Skin epidermis (tissue), 12 donors: ENCODE results near the gene RNF166.

ENCODE experiments used
- H3K27ac ChIP-seq, 21 experiments: fragments of 200-600 bp; sonication (generic) in 11 of 21; one replicate each; pipeline ENCODE4 v1.5.0; 2020; ENCODE audit warnings: mild to moderate bottlenecking in 3 of 21, inconsistent platforms in 2 of 21, moderate library complexity in 2 of 21
- H3K4me3 ChIP-seq, 7 experiments: fragments of 200-600 bp; sonication (generic) in 2 of 7; one replicate each; pipeline ENCODE4 v1.5.0; 2020; ENCODE audit warnings: inconsistent platforms in 2 of 7, mild to moderate bottlenecking in 2 of 7, moderate library complexity in 1 of 7

The RNF166 gene

GRCh38 chr16:88706229-88706964, at the start of gene RNF166, which contains the start of gene CTU2:
TSS of gene RNF166 (minus strand) at chr16:88706408. CDS start at chr16:88706325, 83 bp downstream.
TSS of gene CTU2 (plus strand) at chr16:88706503. CDS start at chr16:88706531, 28 bp downstream.
- Histone ChIP-seq H3K4me3 (peak within 1 kb of the TSS; percentile 73 to 100 (median 88)), H3K27ac (peak within 1 kb of the TSS; percentile 46 to 98 (median 90))

DNA sequence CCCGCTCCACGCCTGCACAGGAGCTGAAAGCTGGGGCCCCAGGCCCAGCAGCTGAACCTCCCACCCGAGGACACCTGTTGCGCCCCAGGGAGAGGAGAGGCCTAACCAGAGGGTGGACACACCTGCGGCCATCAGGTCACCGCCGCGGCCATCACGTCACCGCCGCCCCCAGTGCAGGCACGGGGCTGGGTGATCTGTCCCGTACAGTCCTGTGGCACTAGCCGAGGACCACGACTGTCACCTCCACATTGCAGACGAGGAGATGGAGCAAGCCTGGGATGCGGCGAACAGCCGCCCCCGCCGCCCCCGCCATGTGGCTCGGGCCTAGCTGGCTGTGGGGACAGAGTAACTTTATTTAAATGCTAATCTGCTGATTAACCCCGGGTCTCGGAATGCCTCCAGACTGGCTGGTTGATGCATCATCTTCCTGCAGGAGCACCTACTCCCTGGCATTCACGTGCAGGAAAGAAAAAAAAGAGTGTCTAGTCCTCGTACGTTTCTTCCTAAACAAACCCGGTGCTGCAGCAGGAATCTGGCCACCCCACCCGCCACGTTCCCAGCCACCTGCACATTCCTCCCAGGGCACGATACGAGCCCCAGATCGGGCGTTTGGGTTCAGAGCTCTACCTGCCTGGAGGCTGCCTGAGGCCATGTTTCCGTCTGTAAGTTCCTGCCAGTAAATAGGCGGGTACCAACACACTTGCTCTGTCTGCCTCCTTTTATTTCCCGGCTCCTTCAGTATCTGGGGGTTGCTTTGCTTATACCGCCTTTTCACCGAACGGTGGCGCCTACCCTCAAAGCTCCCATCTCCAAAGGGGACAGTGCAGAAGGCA, 48.9 kb upstream of the RNF166 start:
- no peak overlapping the region for H3K4me3 ChIP-seq
- peak overlapping the region in 12 of 21 experiments; percentile 2 to 73 (median 30) for H3K27ac ChIP-seq

DNA sequence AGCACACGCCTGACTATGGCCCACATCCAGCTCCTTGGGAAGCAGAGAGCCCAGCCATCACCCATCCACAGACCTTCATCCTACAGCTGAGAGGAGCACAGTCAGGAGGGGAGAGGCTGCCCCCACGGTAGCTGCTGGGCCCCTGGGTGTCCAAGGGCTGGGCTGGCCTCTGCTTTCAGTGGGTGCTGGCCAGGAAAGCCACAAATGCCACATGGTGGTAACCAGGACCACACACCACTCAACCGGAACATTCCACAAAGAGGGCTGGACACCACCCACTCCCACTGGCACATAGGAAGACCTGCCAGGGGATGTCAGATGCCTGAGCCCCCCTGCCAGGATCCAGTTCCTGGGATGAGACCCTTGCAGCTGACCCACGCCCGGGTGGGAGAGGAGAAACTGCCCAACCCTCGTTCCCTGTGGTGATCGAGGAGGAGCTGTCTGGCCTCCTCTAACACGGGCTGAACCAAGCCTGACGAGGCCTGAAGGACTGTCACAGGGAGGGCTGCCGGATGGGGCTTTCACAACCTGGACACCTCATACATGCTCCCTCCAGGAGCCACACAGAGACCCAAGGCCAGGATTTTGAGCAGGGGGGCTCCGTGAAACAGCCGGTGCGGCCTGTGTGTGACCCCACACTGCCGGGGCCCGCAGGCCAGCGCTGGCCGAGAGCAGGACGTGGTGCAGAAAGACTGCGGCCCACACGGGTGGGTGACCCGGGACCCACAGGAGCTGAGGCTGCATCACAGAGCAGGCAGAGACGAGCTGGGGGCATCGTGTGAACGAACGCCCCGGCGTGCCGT, 48.1 kb upstream of the RNF166 start:
- H3K27ac ChIP-seq = peak overlapping the region in 4 of 21 experiments; percentile 14 to 47 (median 30)
- H3K4me3 ChIP-seq = no peak overlapping the region

DNA sequence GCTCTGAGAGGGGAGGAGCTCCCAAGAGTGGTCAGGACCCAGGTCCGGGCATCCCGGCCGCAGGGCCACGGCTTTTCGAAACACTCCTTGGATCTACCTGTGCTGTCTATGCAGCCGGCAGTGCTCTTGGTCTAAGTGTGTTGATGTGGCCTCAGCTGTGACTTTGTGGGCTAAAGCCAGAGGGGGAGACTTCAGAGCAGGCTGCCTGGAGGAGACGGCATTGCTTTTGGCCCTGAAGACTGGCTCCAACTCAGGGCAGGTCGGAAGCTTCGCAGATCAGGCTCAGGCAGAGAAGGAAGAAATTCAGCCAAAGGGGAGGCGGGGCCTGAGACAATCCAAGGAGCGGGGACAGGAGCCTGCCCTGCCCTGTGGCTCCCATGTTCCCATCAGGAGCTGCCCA, 47.4 kb upstream of the RNF166 start:
- no peak overlapping the region for H3K4me3 ChIP-seq
- H3K27ac ChIP-seq = peak overlapping the region in 1 of 21 experiments; percentile 14

DNA sequence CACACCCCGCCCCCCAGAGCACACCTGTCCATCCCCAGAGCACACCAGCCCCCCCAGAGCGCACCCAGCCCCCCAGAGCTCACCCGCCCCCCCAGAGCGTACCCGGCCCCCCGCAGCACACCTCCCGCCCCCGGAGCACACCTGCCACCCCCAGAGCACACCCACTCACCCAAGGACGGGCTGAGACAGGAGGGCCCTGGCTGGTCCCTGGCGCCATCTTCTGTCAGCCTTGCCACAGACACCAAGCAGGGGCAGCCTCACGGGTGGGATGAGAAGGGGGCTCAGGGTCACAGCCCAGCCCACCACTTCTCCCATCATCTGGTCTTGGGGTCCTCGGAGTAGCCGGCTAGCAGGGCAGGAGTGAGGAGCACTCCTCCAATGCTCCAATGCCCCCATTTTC, 47.0 kb upstream of the RNF166 start:
- Histone ChIP-seq H3K4me3 (no peak overlapping the region), H3K27ac (no peak overlapping the region)

- Histone ChIP-seq H3K27ac (no peak overlapping the region), H3K4me3 (no peak overlapping the region)
Measured at GRCh38 chr16:88752386-88753002, 46.3 kb upstream of the RNF166 start.

GRCh38 chr16:88750854-88751253, 44.6 kb upstream of the RNF166 start:
- no peak overlapping the region for H3K27ac ChIP-seq
- no peak overlapping the region for H3K4me3 ChIP-seq

DNA sequence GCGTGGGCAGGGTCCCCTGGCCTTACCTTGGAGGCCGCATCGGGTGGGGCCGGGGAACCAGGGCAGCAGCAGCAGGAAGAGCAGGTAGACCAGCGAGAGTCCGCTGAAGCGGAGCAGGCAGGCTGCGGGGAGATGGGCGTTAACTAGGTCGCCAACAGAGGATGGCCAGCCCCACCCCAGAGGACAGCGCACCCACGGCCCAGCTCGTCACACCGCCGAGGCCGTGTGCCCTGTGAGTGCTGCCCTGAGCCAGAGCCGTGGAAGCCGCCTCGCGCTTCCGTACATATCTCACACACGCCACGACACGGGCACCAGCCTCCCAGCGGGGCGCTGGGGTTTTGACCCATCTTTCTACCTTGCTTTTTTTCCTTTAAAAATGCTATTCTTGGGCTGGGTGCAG, 43.1 kb upstream of the RNF166 start:
- H3K27ac ChIP-seq = no peak overlapping the region
- no peak overlapping the region for H3K4me3 ChIP-seq

DNA sequence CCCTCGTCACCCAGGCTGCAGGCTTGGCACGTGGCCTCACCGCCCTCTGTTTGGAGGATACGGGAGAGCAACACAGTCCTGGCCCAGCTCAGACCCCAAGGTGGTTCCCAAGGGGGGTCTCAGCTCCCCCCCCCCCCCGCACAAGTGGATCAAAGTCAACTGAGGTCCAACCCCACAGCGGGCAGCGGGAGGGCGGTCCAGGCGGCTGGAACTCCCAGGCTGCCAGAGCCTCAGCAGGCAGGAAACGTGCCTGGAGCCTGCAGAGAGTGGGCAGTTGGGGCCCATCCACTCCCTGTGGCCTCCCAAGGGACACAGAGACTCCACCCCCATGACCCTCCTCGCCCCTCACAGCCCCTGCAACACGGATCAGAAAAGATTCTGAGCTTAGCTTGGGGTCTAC, 42.2 kb upstream of the RNF166 start:
- Histone ChIP-seq H3K27ac (no peak overlapping the region), H3K4me3 (no peak overlapping the region)

GRCh38 chr16:88747588-88748301, 41.5 kb upstream of the RNF166 start:
- peak overlapping the region in 1 of 21 experiments; percentile 16 for H3K27ac ChIP-seq

GRCh38 chr16:88746506-88746905, 40.3 kb upstream of the RNF166 start:
- Histone ChIP-seq H3K27ac (peak overlapping the region in 15 of 21 experiments; percentile 1 to 82 (median 39)), H3K4me3 (no peak overlapping the region)

More at GRCh38 chr16:88747588-88748301, 41.5 kb upstream of the RNF166 start:
- H3K4me3 ChIP-seq = no peak overlapping the region

DNA sequence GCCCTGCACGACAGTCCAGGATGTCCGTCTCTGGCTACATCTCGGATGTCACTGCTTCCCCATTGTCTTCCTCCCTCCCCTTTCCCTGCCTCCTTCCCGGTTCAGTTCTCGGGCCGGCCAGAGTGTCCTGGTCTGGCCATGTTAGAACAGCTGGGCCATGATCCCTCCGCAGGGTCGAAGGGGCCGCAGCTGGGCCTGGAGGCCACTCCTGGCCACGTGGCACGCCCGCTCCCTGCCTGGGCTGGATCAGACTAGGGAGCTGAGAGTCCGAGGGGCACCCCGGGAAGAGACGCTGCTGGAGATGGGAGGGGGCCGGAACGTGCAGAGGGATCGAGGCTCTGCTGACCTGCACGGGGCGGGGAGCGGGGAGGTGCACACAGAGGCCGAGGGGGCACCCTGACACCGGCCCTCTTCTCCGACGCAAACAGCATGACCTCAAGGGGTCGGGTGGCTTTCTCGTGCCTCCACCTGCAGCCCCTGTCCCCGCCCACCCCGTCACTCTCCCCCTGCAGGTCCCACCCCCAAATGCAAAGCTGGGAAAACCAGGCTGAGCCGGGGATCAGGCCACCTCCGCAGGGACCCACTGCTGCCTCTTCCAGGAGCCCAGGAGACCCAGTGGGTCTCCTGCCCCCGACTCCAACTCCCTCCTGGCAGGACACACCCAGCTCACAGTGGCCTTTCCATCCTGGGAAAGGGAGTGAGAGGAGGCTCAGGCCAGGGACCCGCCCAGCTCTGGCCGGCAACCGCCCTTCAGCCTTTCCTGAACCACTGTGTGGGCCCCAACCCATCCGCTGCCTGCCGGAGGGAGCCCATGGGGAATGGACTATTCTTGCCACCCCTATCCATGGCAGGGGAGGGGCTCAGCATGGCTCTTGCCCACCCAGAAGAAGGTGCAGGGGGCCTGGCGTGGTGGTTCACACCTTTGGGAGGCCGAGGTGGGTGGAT, 38.6 kb upstream of the RNF166 start:
- Histone ChIP-seq H3K27ac (peak overlapping the region in 6 of 21 experiments; percentile 7 to 78 (median 22)), H3K4me3 (no peak overlapping the region)

- H3K4me3 ChIP-seq = no peak overlapping the region
- H3K27ac ChIP-seq = peak overlapping the region in 3 of 21 experiments; percentile 14 to 44 (median 28)
Measured at GRCh38 chr16:88743693-88744576, 37.7 kb upstream of the RNF166 start.

- Histone ChIP-seq H3K27ac (peak overlapping the region in 2 of 21 experiments; percentile 16 to 44), H3K4me3 (no peak overlapping the region)
Measured at GRCh38 chr16:88742896-88743605, 36.8 kb upstream of the RNF166 start.

- Histone ChIP-seq H3K27ac (no peak overlapping the region), H3K4me3 (no peak overlapping the region)
Measured at GRCh38 chr16:88741368-88741767, 35.2 kb upstream of the RNF166 start.

DNA sequence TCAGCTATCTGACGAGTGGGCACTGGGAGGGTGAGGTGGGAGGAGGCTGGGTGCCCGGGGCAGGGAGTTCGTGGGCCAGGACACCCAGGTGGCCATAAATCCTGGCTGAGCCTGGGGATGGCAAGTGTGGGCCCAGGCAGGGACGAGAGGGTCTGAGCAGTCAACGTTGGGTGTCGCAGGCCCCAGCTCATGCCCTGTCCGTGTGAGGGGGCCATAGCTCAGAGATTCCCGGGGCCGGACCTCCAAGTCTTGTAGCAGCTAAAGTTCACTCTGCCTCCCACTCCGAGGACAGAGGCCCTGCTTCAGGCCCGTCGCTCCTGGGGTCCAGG, 34.5 kb upstream of the RNF166 start:
- H3K27ac ChIP-seq = no peak overlapping the region
- H3K4me3 ChIP-seq = no peak overlapping the region
